GM19372 (cell line): ENCODE measurements around the gene TRAF1.

Experiments used
- ATAC-seq: cut with Tn5 transposase; IDR thresholded peaks from one replicate; pipeline ENCODE4 v1.9.1; 2021; ENCODE audit warnings: mild to moderate bottlenecking, low read depth, moderate library complexity; ENCODE audit not compliant: unreplicated experiment

Gene TRAF1

DNA sequence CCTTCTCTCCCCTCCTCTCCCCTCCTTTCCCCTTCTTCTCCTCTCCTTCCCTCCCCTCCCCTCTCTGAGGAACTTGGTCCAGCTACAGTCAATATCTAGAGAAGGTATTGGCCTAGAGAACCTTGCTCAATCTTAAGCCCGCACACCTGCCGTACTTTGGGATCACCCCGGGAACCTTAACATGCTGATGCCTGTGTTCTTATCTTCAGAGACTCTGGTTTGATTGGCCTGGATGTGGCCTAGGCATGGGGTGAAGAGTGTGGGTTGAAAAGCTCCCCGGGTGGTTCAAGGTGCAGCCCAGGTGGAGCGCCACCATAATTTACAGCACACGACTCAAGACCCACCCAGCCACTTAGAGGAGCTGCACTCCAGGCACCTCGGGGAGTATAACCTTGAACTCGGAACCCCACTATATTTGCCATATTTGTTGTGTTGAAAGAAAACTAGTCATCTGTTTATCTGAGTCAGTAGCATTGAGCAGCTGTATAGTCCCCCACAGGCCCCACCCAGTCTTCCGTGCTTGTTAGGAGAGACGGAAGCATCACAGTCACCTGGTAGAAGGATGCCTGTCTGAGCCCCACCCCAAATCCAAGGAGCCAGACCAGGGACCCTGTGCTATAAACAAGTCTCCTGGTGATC lies 35.2 kb downstream of the TRAF1 start:
- ATAC-seq = no peak

DNA sequence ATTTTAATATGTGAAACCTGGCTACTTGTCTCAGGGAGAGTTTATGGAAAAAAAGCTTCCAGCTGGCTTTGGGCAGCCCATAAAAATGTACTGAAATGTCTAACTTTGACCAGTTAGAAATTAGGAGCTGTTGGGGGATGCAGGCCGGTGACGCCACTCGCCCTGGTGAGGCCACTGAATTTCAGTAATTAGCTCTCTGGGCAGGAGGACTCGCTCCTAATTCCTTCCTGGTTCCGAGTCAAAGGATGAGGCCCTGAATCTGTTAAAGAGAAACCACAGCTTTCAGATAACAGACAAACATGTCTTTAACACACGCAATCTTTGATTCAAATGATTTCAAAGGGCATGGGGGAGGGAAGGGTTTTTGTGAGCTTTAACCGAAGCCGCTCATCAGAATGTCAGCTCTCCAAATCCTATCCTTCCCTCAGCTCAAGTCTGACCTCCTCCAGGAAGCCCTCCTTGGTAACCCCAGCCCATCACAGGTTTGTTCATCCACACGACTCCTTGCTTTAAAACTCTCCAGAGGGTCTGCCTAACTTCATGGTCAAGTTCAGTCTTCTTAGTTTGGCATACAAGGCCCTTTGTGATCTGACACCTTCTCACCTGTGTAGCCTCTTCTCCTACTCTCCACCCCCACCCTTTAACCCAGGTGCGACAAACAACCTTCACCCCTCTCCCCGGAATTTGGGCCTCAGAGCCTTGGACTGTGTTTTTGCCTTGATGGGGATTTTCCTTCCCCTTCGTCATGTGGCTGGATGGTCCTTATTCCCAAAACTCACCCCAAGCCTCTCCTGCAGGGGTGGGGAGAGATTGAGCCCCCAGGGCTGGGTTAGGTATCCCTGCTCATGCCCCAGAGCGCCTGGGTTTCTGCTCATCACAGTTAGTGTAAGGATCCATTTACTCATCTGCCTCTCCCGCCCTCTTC lies 36.0 kb downstream of the TRAF1 start:
- ATAC-seq = no peak

DNA sequence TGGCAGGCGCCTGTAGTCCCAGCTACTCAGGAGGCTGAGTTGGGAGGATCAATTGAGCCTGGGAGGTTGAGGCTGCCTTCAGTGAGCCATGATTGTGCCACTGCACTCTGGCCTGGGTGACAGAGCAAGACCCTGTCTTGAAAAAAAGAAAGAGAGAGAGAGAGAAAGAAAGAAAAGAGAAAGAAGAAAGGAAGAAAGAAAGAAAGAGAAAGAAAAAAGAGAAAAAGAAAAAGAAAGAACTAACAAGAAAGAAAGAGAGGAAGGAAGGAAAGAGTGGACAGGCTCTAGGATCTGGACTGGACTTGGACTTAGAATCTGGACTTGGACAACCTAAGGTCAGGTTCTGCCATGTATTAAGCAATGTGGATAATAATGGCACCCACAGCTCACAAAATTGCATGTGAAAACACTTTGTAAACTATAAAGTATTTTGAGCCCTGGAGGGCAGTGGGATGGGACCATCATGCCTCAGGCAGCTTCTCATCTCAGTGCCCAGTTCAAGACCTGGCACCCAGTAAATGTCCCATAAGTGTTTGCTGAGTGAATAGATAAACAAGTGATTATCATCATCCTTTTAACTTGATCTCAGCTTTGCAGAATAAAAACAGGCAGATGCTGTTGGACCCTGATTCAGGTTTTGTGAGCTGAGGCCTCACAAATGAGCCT lies 36.9 kb downstream of the TRAF1 start:
- ATAC-seq = no peak

DNA sequence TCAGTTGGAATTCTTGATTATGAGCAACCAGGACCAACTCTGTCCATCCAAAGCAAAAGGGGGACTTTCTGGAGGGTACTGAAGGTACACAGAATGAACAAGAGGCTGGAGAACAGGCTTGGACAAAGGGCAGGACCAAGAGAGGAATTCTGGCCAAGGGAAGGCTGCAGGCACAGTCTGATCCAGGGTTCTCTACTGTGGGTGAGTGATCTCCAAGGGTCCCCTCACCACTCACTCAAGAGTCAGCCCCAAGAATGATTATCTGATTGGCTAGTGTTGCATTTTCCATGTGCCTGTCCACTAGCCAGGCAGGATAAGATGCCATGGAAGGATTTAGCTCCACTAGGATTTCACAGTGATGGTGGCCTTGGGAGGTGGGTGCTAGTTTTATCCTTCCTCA lies 38.0 kb downstream of the TRAF1 start:
- ATAC-seq = no peak

DNA sequence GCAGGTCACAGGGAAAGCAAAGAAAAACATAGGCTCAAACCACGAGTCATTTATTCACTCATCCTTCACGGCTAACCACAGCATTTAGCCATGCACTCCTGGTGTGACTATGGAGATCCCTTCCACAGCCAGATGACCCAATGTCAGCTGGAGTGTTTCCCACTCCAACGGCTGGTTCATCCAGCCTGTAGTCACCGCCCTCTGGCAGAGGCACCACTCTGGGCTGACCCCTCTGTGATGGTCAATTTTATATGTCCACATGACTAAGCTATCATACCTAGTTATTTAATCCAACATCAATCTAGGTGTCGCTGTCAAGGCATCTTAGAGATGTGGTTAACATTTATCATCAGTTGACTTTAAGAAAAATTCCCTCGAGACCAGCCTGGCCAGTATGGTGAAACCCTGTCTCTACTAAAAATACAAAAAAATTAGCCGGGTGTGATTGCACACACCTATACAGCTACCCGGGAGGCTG lies 40.1 kb downstream of the TRAF1 start:
- ATAC-seq = no peak

DNA sequence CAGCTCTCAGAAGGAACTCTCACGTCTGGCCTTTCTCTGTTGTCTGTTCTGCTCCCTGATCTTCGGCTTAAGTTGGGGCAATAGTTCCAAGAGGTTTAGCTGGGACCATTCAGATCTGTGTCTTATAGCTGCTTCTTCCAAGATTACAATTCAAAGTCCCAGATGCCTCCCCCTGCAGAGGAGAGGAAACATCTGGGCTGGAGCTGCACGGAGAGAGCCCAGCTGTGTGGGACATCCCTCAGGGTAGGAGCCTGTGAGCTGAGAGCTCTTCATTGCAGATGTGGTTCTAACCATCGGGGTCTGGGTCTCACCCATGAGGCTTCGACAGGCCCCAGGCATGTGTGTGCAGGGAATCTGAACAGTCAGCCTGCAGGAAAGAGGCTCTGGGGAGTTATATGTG lies 40.6 kb downstream of the TRAF1 start:
- ATAC-seq = no peak

DNA sequence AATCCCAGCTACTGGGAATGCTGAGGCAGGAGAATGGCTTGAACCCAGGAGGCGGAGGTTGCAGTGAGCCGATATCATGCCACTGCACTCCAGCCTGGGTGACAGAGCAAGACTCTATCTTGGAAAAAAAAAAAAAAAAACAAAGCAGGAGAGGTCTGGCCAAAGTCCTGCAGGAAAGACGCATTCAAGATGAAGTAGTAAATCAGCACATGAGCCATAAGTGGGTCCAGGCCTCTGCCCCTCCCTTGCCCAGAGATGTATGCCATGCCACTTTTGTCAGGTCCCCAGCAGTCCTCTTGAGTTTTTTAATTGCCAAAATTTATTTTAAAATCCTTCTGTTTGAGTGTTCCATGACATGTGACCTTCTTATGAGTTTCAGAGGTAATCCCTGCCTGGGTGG lies 41.1 kb downstream of the TRAF1 start:
- no peak for ATAC-seq

DNA sequence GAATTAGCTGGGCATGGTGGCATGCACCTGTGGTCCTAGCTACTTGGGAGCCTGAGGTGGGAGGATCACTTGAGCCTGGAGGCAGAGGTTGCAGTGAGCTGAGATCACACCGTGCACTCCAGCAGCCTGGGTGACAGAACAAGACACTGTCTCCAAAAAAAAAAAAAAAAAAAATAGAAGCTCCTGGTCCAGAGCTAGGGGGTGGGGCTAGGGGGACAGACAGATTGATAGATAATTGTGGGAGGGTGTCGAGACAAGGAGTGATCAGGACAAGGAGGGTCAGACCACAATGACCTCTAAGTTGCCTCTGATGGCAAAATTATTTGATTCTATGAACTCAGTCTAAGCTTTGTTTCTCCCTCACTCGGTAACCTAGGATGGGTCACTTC lies 43.0 kb downstream of the TRAF1 start:
- no peak for ATAC-seq

DNA sequence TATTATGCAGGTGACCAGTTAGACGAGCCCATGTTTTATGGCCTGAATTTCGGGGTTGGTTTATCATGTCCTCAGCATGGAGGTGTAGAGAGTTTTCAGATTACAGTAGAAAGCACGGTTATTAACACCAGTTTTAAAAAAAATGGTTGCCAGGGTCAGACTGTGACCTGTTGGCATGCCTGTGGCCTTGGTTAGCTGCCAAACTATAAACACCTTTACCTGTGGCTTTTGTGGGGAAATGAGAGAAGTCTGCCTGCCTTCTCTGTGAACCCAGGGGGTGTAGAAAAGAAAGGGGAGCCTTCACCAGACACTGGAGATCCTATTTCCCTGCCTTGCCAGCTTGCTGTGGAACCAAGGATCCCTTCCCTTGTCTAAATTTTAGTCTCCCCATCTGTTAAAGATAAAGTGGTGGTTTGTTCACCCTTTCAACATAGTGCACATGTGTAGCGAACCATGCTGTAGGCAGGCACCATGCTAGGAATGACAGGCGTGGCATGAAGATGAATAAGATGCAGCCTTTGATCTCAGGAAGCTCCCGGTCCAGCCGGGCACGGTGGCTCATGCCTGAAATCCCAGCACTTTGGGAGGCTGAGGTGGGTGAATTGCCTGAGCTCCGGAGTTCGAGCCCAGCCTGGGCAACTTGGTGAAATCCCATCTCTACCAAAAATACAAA lies 43.5 kb downstream of the TRAF1 start:
- no peak for ATAC-seq

DNA sequence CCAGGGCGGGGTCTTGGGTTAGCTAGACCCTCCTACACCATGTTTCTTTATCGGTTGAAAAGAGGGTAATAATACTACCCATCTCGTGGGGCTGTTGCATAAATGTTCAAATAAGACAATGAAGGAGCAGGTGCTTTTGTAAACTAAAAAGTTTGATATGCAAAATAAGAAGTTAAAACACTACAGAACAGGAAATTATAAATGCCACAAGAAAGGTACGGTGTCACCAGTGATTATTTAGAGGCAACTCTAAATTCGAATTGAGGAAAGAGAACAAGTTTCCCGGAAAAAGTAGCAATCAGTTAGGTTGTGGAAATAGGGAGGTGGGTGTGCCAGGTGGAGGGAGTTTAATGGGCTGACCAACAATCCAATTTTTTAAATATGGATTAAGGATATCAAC lies 47.1 kb downstream of the TRAF1 start:
- ATAC-seq = no peak

DNA sequence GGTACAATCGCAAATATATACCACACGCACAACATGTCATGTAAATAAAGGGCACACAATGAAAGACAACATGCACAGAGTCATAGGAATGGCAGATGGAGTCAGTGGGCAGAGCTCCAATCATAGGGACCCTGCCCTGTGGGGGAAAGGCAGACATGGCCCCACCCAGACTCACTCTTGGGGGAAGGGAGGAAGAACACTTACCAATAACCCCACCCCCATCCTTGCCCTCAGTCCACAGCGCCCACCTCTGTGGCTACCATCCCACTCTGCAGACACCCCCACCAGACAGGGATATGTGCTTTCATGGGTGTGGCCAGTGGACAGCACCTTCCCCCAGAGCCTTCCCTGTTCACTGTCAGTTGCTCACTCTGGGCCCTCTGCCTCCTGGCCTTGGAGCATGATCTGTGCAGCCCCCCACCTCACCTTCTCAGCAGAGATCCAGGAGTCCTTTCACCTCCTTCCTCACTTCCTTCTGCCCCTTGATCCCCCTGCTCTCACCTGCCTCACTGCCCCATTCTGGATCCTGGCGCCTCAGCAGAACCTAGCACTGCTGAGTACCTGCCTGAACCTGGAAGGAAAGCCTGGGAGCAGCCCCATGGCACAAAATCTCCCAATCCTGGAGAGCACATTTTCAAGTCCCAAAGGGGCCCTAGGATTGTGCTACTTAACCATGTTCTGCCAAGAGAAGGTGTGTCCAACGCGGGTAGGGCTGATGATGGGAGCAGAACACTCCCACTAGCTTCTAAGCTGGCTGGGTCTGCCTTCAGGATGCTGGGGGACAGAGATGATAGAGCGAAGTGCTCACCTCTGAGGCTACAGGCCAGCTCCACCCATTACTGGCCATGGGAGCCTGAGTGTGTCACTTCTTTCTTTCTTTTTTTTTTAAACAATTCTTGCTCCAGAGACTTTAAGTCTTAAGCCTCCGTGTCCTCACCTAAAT lies 48.1 kb downstream of the TRAF1 start:
- no peak for ATAC-seq

DNA sequence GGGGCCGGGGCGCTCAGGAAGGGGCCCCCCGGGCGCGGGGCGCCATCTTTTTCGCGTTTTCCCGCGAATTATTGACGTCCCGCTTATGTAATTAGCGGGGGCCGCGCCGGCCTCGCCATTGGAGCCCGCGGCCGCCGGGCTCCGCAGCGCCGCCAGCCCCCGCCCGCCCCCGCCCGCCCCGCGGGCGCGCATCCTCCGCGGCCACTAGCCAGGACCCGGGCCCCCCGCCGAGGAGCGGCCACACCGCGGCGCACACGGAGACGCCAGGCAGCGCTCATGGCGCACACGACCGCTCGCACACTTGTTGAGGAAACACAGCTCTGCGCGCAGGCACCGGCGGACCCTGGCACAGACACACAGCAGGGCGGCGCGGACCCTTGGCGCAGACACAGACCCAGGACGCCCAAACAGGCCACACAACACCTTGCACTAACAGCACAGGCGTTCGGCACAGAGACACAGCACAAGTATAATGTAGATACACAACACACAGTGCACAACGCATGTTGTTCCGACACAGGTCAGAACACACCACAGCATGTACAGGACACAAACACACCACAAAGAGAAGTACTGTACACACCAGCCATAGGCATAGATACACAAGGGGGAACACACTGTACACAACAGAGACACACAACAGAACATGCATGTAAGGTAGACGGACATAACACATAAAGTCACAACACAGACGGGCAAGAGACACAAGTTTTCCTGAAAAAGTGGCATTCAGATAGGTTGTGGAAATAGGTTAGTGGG lies 49.1 kb downstream of the TRAF1 start:
- ATAC-seq = peak; percentile 47

DNA sequence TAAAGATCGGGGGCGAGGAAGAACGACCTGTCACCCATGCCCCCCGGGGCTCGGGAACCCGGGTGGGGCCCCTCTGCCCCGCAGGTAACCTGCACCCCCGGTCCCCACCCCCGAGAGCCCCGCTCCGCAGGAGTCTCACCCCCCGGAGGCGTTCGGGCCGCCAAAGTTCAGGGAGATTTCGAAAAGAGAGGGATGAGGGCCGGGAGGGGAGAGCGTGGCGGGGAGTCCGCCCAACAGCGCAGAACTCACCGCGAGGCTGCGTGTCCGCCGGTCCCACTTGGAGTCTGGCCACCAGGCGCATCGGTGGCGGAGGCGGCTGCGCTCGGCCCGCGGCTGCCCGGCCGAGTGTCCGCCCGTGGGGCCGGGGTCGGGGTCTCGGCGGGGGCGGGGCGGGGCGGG lies 49.8 kb downstream of the TRAF1 start, which contains the start of gene PHF19:
Gene PHF19, minus strand, starts transcription at position 347 of the 399 bp plus-strand sequence. CDS start 2,447 bp downstream, outside the sequence.
- ATAC-seq = peak; percentile 5

DNA sequence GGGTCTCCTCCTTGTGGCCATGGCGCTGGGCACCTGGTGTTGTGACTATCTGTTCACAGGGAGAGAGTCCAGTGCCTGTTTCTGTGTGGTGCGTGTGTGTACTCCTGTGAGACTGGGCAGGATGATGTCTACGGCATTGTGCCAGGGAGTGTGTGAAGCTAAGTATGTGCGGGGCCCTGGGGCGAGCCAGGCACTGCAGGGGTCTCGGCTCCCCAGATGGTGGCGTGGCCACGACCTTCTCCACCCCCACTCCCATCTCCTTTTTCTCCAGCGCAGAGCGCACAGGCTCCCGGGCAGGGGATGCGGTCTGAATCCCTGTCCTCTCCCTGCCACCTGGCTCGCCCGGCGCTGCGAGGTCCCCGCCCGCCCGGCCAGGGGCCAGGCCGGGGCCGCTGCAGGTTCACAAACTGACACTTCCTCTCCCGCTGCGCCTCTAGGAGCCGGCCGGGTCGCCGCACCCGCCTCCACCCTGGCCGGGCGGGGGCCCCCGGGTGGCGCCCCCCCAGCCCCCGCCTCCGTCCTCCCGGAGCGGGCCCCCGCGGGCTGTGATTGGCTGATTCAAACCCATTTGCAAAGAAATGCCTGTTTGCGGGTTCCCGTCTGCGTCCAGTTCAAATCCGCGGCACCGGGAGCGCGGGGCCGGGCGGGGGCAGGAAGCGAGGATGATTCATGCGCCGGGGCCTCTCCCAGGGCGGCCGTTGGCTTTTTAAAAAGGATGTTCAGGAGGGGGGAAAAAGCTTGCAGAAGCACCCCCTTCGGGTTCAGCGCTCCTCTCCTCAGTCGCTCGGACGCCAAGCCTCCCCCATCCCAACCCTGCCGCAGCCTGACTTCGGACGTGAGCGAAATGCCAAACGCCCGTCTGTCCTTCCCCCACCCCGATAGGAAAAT lies 50.4 kb downstream of the TRAF1 start:
- peak; percentile 50 for ATAC-seq

DNA sequence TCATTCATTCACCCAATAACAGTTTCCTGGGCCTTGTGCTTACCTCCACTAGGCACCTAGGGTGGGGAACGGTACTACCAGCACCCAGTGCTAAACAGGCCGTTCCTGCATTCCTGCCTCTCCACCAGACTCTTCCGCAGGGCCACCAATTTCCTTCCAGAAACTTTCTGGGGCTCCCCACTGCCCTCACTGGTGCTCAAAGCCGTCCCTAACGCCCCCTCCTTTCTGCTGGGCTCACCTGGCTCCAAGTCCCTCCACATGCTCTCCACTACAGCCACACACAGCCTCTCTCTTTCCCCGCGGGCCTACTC lies 51.0 kb downstream of the TRAF1 start:
- no peak for ATAC-seq

DNA sequence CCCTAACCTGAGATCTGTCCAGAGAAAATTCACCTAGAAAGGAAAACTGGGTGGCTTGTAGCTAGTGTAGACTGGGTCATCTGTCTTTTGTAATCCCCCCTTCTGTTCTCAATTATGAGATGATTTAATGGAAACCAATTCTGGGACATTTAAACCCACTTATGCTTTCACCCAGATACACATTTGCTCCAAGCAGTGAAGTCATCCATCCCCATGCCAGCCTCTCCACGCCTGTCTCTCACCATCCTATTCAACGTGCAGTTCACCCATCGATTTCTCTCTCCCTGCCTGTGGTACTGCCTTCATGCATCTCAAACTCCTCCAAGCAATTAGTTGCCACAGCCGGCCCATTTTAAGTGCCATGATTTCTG lies 51.4 kb downstream of the TRAF1 start:
- no peak for ATAC-seq

DNA sequence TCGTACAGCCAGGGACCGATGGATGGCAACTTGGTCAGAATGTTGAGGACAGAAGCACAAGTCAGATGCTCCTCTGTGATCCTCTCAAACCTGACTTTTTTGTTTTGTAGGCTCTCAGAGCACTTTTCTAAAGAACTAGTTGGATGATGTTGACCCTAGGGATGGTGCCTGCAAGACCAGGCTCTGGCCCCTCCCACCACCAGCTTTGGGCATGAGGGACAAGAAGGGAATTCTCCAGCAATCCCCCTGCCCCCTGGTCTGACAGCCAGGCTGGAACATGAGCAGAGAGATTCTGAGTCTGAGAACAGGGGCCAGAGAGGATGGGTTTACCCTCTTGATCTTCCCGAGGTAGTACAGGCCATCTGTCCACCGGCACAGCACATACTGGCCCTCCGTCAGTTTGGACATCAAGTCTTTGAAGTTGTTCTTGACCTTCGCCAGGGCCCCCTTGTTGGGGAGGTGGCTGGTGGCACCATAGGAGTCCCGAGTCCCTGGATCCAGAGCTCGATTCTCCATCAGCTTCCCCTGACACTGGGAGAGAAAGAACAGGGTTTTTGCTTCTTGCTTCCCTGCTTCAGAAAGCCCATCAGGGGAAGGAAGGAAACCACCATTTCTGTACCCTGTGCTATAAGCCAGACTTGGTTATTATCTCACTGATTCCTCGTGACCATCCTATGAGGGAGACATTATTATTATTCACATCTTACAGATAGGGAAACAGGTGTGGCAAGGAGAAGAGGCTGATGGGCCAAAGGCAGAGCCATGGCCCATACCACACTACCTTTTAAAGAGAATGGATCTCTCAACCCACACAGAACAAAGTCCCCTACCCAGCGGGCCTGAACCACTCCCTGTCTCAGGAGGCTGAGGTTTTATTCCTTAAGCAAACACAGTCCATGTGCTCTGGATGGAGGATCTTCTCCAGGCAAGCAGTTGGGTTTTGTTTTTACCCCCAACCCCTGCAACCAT lies 52.1 kb downstream of the TRAF1 start:
- no peak for ATAC-seq
